ENCODE results near the gene WWOX.

WWOX gene

DNA sequence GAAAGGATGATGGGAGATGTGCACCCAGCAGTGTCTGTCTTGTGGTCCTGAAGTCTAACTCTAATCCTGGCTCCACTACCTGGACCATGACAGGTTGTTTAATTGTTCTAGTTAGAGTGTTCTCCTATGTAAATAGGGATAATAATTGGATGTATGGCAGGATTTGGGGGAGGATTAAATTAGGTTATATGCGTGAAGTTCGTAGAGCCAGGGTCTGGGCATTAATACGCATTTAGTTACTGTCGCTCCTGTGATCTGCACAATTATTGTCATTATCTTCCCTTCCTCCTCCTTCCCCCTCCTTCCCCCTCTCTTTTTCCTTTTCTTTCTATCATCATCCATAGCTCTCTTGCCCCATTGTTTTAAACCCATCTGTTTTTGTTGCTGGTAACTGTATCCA lies 210.3 kb downstream of the WWOX start:
- DNase-seq = no peak

DNA sequence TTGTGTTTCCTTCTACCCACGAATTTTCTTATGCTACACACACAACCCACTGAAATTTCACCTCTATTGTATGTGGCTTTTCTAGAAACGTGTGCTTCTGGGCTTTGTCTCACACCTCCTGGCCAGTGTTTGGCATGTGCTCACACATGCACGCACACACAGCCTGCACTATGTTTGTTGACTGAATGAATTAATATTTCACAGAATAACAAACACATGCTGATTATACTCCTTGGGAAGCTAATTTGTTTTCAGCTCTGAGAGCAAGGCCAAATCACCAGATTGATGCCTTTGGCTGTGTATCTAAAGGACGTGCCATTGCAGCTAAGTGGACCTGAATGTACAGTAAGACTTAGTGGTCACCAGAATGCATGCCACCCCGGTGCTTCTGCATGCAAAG lies 210.7 kb downstream of the WWOX start:
- no peak for DNase-seq

DNA sequence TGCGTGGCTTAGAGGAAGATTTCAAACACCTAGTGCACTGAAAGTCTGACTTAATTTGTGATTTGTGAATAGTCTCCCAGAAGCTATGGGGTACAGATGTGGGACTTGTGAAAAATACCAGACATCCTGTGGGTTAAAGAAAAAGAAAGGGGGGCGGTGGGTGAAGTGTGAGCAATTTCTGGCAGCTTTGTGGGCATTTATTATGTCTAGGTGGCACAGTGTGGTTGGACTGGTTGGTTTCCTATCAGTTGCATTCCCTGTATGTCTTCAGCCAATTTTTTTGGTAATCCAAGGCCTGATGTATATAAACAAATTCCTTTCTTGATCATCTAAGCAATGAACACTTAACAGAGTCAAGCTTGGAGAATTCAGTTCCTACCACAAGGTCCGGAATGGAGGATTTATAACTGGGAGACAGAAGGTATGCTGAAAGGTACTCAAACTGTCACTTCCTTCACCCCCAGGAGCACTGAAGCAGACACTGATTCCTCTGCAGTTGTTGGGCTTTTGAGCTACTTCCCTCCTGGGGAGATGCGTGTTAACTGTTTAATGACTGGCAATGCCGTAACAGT lies 211.6 kb downstream of the WWOX start:
- DNase-seq = no peak

DNA sequence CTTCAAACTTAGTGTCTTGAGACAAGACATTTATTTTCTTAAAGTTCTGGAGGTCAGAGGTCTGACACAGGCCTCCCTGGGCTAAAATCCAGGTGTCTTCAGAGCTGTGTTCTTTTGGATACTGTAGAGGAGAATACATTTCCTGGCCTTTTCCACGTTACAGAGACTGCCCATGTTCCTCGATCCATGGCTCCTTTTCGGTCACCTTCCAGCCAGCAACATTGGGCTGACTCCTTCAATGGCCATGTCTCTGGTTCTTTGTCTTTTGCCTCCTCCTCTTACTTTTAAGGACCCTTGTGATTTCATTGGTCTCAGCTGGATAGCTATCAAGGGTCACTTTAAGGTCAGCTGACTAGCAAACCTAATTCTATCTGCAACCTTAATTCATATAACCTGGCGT lies 212.4 kb downstream of the WWOX start:
- DNase-seq = no peak

DNA sequence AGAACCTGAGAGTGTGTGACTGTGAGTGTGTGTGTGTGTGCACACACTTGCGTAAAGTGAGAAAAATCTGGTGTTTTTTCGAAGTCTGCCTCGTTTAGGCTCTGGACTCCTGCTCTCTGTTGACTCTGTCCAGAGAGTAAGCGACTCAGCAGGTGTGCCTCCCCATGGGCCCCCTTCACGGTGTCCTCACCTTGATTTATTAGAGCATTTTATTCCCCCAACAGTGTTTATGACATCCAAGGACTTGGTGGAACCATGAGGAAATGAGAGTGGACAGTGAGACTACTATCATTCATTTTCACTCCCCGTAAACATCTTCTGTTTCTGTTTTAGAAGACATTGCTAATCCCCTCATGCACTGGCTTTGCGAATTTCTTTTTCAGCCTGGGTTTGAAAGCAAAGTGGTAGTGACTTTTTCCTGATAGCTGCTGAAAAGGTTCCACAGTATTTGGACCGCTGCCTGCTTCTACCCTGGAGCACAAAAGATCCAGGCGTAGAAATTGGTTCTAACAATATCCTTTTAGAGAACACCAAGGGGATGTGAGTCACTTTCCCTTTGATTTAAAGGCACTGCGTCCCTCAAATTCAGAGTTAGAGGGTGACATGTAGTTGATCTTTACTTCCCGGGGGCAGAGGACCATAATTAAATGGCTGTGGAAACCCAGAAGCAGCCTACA lies 218.2 kb downstream of the WWOX start:
- no peak for DNase-seq

DNA sequence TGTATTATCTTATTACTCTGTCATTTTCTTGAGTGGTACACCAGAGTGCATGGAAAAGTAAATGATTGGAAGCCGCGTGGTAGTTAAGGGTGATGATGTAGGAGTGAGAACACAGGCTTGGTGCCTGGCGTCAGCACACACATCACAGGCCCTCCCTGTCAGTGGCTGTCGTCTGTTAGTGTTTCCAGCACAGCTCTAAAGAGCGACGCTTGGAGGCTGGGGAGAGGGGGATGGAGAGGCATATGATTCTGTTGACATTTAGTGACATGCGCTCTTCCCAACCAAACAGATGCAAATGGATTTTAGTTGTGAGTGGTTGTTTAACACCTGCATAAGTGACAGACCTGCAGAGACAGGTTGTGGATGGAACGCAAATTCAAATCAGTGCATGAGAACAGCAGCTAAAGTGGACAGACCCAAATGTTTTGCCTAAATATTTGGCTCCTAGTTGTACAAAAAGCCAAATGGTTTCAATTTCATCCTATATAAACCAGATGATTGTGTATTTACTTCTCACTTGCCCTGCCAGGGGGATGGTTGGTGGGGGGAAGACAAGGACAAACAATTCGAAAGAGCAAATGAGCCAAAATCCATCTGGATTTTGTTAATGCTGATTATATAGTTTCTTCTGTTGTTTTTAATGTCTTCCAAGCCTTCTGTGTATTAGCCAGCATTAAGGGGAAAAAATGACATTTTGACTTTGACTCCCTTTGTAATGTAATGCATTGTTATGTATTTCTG lies 222.3 kb downstream of the WWOX start:
- no peak for DNase-seq

DNA sequence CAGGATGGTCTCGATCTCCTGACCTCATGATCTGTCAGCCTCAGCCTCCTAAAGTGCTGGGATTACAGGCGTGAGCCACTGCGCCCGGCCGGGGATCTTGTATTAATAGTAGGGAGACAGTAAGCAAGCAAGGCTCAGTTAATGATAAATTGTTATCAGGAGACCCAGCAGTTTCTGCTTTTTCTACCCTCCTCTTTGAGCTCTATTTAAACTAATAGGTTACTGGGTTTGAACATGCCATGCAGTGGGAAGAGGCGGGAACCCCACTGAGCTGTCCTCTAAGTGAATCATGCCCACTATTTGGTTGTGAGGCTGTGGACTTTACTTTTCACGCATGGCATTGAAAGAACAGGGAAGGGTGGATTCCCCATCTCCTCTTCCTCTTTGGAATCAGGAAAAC lies 223.9 kb downstream of the WWOX start:
- no peak for DNase-seq

DNA sequence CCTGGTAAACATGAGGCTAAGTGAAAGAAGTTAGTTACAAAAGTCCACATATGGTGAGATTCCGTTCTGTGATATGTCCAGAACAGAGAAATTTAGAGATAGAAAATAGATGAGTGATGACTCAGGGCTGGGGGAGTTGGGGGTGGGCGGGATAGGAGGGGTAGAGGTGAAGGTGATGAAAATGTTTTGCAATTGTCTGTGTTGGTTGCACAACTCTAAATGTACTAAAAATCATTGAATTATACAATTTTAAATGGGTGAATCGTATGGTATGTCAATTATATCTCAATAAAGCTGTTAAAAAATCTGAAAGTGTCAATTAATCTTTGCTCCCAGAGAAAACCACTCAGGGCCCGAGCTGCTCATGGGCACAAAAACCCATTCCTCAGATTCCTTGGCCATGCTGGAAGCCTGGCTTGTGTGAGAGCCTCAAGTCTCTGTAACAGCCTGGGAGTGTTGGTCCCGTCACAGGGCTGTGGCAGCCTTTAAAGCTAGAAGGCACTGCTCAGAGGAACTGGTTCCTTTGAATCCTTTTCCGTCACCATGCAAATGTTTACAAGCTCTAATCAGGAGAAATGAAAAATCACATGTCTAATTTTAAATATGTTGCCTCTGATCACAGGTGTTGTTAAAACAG lies 225.3 kb downstream of the WWOX start:
- no peak for DNase-seq

DNA sequence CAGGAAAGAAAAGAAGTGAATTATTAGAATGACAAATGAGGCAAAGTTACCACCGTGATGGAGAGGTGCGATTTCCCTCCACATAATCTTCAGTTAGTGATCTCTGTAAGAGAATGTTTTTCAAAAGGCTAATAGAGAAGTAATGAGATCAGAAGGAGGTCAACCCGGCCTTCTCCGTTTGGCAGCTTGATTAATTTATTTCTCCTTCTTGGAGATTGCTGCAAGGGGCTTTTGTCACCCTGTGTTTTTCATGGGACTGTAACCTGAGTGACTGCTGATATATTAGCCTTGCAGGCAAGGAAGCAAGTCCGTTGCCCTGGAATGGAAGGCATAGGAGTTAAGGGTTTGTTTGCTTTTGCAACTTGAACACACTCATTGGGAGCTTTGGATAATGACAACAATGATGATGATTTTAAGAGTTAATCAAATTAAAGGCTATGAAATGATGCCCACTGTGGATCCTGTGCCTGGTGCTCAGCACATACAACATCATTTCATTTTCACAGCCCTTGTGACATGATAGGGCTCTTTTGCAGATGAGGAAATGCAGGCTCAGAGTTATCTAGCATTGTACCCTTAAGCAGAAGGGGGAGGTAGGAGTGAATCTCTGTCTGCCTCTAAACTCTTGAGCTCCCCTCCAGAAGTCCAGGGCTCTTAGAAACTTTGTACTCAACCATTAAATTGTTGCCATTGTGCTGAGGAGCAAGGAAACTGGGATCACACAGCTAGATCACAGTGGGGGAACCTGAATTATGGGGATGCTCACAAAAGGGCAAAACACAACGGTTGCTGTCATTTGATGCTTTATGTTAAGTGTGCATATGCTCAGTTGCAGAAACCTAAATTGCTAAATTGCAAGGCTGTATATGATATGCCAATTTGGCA lies 226.3 kb downstream of the WWOX start:
- DNase-seq = no peak

DNA sequence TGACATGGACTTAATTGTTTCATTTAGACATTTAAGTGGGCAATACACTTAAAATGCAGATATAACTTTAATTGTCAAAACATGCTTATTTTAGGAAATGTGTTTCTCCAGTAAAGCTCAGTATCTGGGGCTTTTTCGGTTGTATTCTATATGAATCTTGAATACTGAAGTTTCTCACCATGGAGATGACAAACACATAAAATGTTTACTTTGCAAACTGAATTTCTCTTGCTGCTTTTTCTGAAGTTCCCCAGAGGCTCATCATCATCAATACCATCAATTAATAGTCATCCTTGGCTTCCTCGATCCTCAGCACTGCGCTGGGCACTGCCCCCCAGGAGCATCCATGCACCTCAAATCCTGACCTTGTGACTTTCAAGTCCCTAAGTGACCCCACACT lies 227.3 kb downstream of the WWOX start:
- no peak for DNase-seq

DNA sequence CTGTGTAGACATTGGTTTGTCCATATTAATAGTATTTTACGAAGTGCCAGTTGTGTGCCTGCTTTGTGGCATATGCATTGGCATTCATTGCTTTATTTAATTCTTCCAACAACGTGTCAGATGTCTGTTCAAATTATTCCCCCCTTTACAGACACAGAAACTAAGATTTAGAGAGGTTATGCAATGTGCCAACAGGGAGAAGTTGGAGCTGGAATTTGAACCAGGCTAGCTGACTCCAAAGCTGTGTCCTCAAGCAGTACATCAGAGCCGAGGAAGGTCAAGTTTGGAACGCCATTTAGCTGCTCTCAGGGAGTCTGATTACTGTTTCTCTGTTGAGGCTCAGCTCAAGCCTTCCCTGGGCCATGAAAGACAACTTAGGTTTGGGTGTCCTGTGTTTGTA lies 232.3 kb downstream of the WWOX start:
- DNase-seq = no peak

DNA sequence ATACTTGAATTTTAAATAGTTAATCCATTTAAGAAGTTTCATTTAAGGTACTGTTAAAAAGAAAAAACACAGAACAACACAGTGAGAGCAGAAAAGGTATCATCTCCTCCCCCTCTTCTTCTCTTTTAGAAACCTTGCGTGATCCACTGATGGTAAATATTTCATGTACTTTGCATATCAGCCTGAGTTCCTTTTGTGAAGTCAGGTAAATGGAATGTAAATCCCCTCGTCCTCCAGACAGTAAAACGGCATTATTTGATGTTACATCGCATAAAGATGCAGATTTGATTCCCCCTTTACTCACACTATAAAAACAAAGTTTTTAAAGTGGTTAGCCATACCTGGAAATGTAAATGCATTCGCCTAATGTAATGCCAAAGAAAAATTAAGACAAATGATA lies 234.4 kb downstream of the WWOX start:
- no peak for DNase-seq

DNA sequence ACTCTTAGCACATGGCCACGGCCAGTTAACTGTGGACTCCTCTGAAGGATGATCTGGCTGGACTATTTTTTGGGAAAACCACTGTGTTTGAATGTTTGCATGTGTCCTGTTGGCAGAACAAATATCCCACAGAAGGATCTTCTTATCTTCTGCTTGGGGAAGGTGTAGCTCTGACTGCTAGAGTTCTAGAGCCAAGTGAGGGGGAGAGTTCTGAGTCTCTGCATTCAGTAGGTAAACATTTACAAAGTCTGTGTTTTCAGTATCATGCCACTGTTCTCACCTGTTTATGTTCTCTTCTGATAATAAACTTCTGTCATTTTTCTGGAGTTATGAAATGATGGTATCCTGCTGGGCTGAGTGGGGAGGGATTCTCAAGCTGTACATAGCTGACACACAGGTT lies 241.1 kb downstream of the WWOX start:
- DNase-seq = no peak

DNA sequence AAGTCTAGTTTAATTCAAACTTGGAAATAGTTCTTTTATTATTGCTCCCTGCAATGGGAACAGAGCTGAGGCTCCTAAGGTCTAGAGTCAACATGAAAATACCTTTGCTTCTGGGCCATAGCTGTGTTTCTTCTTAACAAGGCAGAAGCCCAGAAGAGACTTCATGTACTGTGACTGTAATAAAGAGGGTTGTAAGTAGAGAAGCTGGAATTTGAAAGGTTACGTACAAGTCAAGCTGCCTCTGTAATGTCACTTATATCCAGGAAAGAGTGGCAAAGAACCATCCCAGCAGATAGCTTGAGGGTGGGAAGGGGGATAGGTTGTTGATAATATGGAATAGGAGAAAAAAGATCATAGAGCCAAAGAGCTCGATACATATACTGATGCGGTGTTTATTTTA lies 248.6 kb downstream of the WWOX start:
- no peak for DNase-seq

DNA sequence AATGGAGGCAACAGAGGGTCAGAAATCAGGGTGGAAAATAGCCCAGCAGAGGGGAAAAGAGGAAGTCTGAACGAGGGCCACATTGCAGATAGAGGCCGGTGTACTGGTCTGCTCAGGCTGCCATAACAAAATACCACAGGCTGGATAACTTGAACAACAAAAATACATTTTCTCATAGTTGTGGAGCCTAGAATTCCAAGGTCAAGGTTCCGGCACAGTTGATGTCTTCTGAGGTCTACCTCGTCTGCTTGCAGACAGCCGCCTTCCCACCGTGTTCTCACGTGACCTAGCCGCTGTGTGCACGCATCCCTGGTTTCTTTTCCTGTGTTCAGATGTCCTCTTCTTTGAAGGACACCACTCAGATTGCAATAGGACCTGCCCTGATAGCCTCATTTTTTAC lies 249.4 kb downstream of the WWOX start:
- DNase-seq = no peak

DNA sequence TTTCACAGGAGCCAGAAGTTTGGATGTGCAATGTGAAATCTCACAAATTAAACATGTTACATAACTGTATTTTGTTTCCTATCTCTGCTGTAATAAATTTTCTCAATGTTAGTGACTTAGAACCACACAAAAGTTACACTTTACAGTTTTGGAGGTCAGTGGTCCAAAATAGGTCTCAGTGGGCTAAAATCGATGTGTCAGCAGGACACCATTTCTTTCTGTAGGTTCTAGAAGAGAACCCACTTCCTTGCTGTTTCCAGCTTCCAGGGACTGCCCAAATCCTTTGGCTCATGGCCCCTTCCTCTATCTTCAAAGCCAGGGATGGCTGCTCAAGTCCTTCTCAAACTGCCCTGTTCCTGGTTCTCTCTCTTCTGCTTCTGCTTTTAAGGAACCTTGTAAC lies 252.7 kb downstream of the WWOX start:
- DNase-seq = no peak

DNA sequence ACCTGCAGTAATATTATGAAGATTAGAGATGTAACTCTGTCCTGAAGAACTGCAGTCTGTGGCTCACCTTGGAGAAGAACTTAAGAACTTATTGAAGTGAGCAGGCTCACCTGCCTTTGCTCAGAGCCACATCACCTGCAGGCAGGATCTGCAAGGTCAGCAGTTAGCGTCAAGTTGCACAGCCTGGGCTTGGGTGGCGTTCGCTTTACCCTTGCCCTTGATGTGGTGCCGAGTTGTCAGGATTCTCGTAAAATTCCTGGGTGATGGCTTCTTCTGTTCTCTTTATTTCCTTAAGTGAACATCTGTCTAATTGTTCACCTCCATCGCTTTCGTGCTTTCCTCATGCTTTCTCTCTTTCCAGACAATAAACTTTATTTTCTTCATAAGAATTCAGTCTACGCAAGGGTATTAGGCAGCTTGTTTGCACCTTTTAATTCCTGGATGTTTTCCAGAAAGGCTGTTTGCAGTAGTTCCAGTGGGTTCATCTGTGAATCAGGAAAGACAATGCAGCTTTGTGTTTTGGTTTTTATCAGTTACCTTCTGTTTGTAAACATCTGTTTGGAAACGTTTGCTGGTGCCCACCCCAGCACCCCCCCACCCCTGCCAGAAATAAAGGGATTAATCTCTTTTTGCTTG lies 254.3 kb downstream of the WWOX start:
- DNase-seq = no peak

DNA sequence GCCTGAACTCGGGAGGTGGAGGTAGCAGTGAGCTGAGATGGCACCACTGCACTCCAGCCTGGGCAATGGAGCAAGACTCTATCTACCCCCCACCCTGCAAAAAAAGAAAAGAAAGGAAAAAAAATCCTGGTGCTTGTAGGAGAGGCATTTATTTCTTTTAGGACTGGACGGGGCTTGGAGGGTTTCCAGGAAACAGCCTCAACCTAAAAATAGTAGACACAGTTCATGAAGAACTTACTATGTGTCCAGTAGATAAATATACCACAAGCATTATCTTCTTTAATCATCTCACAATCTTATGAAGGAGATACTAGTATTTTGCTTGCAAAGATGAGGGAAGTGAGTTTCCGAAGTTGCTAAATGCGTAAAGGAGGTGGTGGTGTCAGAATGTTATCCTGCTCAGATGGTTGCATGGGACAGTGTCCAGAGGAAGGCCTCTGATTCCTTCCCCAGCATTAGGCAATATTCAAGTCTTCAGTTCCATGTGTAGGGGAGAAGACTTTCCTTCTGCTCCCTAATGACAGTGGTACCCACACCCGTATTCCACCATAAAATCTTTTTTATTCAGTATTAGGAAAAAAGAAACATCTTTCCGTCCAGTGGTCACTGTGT lies 263.2 kb downstream of the WWOX start:
- no peak for DNase-seq

DNA sequence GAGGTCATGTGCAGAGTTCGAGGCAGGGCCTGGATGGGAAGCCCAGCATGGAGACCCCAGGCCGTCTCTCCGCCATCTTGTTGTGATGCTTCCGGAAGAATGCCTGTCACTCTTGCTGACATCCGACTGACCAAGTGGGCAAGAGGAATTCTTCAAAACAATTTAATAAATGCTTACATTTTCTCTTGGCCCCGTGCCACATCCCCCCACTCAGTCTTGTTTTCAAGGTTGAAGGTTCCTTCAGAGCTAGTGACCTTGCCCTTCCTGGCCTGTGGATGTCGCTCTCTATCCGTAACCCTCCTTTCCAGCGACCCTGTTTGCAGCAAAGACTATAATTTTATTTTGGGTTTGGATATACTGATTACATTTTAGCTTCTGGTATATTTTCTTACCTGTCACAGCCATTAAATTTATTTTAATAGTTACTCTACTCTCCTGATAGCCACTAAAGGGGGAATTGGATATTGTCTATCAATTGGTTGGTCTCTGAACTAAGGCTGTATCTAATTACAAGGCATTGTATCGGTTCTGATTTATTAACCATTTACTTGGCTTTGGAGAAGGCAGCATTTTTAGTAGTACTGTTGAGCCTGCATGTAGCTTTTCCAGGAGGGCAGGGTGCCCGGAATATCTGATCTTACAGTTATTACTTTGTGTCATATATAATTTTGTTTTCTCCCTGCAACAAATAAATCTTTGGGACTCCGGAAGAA lies 264.5 kb downstream of the WWOX start:
- DNase-seq = no peak

DNA sequence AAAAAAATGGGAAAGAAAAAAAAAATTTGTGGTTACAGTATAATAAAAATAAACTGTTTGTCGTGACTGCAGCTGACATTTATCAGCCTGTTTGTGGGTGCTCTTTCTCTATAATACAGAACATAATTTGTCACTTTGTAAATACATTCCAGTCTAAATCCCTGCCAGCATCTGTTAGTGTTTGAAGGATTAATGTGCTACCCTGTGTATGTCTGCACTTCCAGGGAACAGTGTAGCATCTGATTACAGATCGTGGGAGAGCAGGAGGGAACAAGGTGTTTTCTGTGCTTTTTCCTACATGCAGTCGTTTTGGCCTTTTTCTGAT lies 265.1 kb downstream of the WWOX start:
- no peak for DNase-seq

DNA sequence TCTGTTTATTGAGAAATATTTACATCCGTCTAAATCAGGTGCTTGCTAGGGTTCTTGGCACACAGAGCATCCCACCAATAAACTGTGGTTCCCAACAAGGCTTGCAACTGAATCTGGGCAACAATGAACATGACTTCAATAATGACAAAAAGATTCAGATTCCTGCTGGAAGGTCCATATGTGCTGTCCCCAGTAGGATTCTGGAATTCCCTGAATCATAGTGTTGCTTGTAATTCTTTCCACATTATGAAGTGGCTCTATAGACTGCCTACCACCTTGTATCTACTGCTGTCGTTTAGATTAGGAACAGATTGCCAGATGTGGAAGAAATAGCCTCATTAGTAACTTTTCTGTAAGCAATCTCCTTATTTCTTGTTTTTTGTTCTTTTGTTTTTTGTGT lies 265.9 kb downstream of the WWOX start:
- no peak for DNase-seq
